HG03521 (cell line): Measurements from ENCODE around the gene KBTBD8.
A peak's percentile ranks its signal among the peaks of the same experiment; 100 is the strongest.

Experiments used
- ATAC-seq: cut with Tn5 transposase; IDR thresholded peaks from one replicate; pipeline ENCODE4 v1.9.1; 2021; ENCODE audit warnings: mild to moderate bottlenecking, moderate library complexity; ENCODE audit not compliant: unreplicated experiment

KBTBD8 gene

DNA sequence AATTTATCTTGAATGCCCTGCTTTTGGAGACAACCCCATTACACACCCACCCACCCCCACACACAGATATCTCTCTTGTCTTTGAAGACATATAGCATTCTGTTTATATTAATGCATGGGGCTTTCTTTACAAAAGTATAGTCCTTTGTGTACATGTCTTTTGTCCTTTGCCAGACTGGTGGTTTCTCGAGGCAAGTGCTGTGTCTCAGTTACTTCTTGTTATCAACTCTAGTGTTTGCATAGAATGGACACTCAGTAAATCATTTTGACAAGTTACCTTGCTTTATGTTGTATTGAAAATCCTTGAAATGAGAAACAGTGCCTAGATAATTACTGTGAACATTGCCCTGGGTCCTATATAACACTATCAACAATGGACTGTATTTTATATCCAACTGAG lies 33.9 kb downstream of the KBTBD8 start:
- no peak for ATAC-seq

DNA sequence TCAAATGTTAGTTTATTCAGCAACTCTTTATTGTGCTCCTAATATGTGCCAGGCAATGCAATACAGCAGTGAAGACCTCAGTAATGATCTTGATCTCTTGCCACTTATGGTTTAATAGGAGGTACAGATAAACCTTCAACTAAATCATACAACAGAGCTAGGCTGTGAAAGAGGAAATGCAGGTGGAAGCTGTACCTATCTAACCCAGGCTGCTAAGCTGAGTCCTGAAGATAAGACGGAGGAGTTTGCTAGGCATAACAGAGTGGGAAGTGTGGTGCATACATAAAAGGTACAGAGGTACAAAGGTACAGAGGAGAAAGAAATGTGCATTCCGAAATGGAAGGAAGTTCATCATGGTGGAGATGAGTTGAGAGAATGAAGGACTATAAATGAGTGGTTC lies 35.0 kb downstream of the KBTBD8 start:
- no peak for ATAC-seq

DNA sequence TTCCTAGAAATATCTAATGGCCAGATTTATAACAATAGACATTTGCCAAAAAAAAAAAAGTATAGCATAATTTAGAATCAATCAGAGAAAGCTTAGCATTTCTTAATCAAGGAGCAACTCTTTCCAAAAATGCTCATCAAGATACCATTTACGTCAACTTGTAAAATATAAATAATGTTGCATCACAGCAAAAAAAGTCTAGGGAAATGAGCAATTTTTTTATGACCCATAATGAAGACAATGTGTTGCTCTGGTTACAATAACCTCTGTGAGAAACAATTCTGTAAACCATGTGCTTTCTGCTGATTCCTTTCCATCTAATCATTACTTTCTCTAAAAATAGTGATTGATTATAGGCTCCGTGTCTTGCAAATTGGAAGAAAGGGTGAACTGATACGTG lies 36.3 kb downstream of the KBTBD8 start:
- ATAC-seq = no peak

DNA sequence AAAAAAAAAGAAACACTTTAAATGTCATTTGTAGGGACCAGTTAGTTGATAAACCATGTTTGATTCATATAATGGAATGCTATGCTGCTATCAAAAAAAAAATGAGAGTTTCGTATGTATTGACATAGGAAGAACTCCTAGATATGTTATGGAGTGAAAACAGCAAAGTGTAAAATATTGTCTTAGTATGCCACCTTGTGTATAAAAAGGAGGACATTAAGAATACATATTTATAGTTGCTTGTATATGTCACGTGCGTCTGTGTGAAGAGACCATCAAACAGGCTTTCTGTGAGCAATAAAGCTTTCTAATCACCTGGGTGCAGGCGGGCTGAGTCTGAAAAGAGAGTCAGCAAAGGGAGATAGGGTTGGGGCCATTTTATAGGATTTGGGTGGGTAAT lies 39.5 kb downstream of the KBTBD8 start:
- no peak for ATAC-seq

DNA sequence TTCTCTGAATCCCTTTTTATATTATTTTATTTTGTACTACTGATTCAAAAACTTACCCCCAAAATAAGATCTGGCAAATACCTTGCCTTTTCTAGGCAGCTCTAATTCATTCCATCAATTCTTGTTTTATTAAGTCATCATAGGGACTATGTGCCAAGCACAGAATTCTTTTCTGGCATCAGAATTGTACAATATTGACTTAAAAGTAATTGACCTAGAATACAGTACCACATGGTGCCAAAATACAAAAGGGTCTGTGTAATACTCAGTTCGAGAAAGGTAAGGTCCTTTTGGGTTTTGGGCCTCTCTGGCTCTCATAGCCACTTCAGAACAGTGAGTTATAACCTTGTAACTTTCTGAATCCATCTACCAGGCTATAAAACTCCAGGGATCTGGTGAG lies 46.2 kb downstream of the KBTBD8 start:
- ATAC-seq = no peak

DNA sequence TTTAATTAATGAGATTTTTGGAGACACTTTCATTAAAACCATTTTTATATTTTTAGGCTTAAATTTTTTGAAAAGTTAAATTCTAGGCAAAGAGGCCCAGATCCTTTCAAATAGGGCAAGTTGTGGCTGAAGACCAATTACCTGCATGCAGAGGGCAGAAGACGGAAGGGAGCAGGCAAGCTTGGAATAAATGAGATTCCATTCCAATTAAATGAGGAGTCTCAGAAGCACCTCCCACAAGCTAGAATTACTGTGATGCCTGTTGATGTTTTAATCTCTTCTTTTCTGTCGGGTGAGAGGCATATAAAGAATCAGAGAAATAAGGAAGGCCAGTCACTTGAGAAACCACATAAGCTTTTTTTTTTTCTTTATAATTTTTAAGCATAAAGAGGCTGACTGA lies 46.8 kb downstream of the KBTBD8 start:
- no peak for ATAC-seq

DNA sequence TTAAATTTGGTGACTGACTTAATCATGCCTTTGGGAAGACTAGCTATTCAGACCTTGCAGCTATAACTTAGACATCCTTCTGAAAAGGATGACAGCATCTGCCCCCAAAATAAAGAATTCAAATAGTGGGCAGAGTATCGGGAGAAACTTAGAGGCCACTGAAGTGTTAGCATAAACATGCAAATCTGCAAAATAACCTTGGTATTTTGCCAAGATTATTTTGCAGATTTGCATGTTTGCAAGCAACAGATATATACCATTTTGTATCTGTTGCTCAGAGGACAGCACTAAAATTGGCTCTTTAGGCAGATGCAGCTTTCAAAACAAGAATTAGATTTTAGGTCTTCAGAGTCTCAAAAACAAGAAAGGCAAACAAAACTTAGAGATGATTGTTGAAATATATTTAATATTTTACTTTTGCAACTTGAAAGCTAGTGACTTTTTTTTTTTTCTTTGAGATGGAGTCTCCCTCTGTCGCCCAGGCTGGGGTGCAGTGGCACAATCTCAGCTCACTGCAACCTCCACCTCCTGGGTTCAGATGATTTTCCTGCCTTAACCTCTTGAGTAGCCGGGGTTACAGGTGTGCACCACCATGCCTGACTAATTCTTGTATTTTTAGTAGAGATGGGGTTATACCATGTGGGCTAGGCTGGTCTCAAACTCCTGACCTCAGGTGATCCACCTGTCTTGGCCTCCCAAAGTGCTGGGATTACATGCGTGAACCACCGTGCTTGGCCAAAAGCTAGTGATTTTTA lies 47.8 kb downstream of the KBTBD8 start:
- ATAC-seq = no peak

DNA sequence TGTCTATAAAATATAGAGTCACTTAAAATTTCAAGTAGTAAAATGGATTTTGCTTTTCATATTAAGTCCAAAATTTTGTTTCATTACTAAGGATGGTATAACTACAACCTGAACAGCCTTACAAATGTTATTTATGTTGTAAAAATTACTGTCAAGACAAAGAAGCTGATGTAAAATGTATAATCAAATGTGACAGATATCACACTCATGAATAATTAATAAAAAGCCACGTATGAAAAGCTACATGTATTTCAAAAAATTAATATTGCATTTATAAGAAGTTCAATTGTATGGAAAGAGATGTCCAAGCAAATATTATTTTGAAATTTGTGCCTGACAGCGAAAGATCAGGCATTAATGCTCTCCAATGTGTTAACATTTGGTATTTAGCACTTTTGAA lies 48.9 kb downstream of the KBTBD8 start:
- no peak for ATAC-seq

DNA sequence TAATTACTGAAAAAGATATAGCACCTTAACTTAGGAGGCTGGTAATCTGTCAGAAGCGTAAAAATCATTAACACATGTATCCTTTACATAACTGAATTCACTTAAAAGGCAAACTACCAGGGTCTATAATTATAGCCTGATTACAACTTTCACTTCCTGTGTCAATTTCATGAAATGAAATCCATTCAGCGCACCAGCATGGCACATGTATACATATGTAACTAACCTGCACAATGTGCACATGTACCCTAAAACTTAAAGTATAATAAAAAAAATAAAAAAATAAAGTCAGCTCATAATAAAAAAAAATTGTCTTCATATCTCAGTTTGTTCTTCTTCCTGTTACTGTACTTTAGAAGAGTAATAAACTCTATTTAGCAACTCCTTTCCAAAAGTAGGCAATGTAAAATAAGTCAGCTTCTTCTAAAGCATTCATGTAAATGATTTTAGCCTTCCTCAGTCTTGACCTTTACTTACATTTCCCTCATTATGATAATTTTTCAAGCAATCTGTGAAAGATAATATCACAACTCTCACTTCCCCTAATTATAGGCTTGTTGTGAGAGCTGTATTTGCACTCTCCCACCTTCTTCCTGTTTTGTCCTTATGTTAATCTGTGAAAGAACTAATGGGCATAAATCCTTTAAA lies 50.1 kb downstream of the KBTBD8 start:
- ATAC-seq = peak; percentile 90

DNA sequence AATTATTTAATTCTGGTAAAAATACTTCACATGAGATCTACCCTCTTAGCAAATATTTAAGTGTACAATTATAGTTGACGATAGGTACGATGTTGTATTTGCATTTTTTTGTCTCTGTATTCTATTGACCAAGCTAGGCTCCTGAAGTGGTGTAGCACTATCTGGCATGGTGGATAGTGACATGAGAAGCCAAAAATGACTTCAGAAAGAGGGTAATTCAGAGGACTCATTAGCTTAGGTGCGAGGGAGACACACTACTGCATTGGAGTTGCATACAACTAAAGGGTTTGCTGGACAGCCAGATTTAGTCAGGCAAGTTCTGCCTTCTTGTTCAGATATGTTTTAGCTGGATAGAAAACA lies 50.6 kb downstream of the KBTBD8 start:
- peak; percentile 55 for ATAC-seq

DNA sequence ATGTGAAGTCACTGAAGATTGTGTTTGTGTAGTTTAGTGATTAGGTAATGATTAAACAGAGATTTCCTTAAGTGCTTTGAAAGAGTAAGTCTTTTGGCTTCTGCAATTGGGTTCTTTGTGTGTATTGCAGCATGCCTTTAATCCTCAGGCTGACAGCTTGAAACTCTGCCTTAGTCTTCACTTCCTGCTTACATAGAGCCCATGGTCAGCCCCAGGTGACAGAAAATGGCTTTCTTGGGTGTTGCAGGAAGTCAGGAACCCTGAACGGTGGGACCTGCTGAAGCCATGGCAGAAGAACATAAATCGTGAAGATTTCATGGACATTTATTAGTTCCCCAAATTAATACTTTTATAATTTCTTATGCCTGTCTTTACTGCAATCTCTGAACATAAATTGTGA lies 61.3 kb downstream of the KBTBD8 start:
- no peak for ATAC-seq
